ENCODE data around the gene GRM2.

GRM2 gene

GRCh38 chr3:51684971-51685751 is 21.7 kb upstream of the GRM2 start:
- DNase-seq (ENCODE audit: insufficient read length, low spot score) (no peak), FAIRE-seq (no peak)
- TF ChIP-seq SPI1 (IDR thresholded peaks at IDR 0.05; ENCODE audit: low read depth, low read length) = no peak
- no peak for TF ChIP-seq TAF1 (IDR thresholded peaks at IDR 0.05; ENCODE audit: low read depth, low read length)
- TF ChIP-seq POLR2A (IDR thresholded peaks at IDR 0.05; ENCODE audit: low read depth, low read length) = no peak
- TF ChIP-seq POU2F2 (IDR thresholded peaks at IDR 0.05; ENCODE audit: low read depth, low read length) = no peak
- TF ChIP-seq PAX5 (IDR thresholded peaks at IDR 0.05; ENCODE audit: insufficient read depth, low read length, severe bottlenecking) = no peak
- TF ChIP-seq POLR2AphosphoS5 (IDR thresholded peaks at IDR 0.05; ENCODE audit: low read depth, low read length) = no peak

DNA sequence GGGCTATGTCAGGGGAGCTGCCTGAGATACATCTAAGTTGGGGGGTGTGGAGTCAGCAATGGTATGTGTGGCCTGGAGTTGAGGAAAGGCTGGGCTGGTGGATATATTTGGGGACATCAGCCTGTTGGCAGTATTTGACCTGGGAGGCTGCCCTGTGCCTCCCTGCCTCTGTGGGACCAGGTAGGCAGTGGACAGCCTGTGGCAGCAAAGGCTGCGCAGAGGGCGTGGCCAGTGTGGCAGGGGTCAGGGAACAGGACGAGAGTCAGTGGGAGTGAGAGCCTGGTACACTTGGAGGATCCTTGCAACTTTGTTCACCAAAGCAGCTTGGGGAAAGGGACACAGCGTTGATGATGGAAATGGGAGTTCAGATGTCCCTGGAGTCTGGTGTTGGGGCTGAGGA is 20.8 kb upstream of the GRM2 start:
- DNase-seq (ENCODE audit: insufficient read length, low spot score) (no peak), FAIRE-seq (no peak)
- no peak for TF ChIP-seq TAF1 (IDR thresholded peaks at IDR 0.05; ENCODE audit: low read depth, low read length)
- TF ChIP-seq SPI1 (IDR thresholded peaks at IDR 0.05; ENCODE audit: low read depth, low read length) = no peak
- TF ChIP-seq POLR2AphosphoS5 (IDR thresholded peaks at IDR 0.05; ENCODE audit: low read depth, low read length) = no peak
- no peak for TF ChIP-seq POU2F2 (IDR thresholded peaks at IDR 0.05; ENCODE audit: low read depth, low read length)
- TF ChIP-seq POLR2A (IDR thresholded peaks at IDR 0.05; ENCODE audit: low read depth, low read length) = no peak
- no peak for TF ChIP-seq PAX5 (IDR thresholded peaks at IDR 0.05; ENCODE audit: insufficient read depth, low read length, severe bottlenecking)

- FAIRE-seq (peak; percentile 97), DNase-seq (ENCODE audit: insufficient read length, low spot score) (peak; percentile 54)
- no peak for TF ChIP-seq POLR2A (IDR thresholded peaks at IDR 0.05; ENCODE audit: low read depth, low read length)
Observed at GRCh38 chr3:51686512-51687215, 20.2 kb upstream of the GRM2 start.

- TF ChIP-seq SPI1 (IDR thresholded peaks at IDR 0.05; ENCODE audit: low read depth, low read length) (no peak), POLR2A (IDR thresholded peaks at IDR 0.05; ENCODE audit: low read depth, low read length) (no peak), POLR2AphosphoS5 (IDR thresholded peaks at IDR 0.05; ENCODE audit: low read depth, low read length) (no peak), PAX5 (IDR thresholded peaks at IDR 0.05; ENCODE audit: insufficient read depth, low read length, severe bottlenecking) (no peak), TAF1 (IDR thresholded peaks at IDR 0.05; ENCODE audit: low read depth, low read length) (no peak), POU2F2 (IDR thresholded peaks at IDR 0.05; ENCODE audit: low read depth, low read length) (no peak)
- FAIRE-seq (no peak), DNase-seq (ENCODE audit: insufficient read length, low spot score) (no peak)
Observed at GRCh38 chr3:51687431-51688205, 19.2 kb upstream of the GRM2 start.

DNA sequence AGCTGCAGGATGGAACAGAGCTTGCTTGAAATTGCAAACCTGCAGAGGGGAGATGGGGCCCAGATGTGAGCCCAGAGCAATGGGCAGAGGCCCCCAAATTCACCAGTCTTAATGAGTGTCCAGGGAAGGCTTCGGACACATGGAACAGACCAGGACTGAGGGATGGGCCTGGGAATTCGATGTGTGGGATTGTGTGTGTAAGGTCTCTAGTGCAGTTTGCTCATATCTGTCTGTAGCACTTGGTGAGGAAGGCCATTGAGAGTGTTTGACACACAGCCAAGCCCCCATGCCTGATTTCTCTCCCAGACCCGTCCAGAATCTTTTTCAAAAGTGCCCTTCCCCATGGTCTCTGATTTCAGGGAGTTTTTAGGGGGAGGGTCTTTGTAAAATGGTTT is 18.7 kb upstream of the GRM2 start:
- TF ChIP-seq POLR2AphosphoS5 (IDR thresholded peaks at IDR 0.05; ENCODE audit: low read depth, low read length) (no peak), POLR2A (IDR thresholded peaks at IDR 0.05; ENCODE audit: low read depth, low read length) (no peak), TAF1 (IDR thresholded peaks at IDR 0.05; ENCODE audit: low read depth, low read length) (no peak), PAX5 (IDR thresholded peaks at IDR 0.05; ENCODE audit: insufficient read depth, low read length, severe bottlenecking) (no peak), POU2F2 (IDR thresholded peaks at IDR 0.05; ENCODE audit: low read depth, low read length) (no peak), SPI1 (IDR thresholded peaks at IDR 0.05; ENCODE audit: low read depth, low read length) (no peak)
- DNase-seq (ENCODE audit: insufficient read length, low spot score) = no peak
- FAIRE-seq = no peak

DNA sequence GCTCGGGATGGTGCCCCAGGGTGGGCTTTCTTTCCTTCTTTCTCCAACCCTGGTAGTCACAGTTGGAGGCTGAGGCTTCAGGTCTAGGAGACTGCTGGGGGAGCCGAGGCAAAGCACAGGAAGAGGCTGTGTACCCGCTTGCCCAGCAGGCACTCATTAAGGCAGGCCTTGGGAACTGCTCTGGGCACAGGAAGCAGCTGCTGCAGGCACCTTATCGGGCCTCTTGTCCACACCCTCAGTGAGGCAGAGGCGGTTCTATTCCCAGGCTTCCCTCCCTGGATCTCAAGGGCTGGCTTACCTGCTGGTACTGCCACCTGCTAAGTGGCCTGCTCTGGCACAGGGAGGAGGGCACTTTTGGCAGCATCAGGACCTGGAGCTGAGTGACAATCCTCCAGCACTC is 15.8 kb upstream of the GRM2 start:
- no peak for FAIRE-seq
- DNase-seq (ENCODE audit: insufficient read length, low spot score) = no peak
- TF ChIP-seq POLR2A (IDR thresholded peaks at IDR 0.05; ENCODE audit: low read depth, low read length) (no peak), POLR2AphosphoS5 (IDR thresholded peaks at IDR 0.05; ENCODE audit: low read depth, low read length) (no peak), SPI1 (IDR thresholded peaks at IDR 0.05; ENCODE audit: low read depth, low read length) (no peak), TAF1 (IDR thresholded peaks at IDR 0.05; ENCODE audit: low read depth, low read length) (no peak), PAX5 (IDR thresholded peaks at IDR 0.05; ENCODE audit: insufficient read depth, low read length, severe bottlenecking) (no peak), POU2F2 (IDR thresholded peaks at IDR 0.05; ENCODE audit: low read depth, low read length) (no peak)

GRCh38 chr3:51691949-51692348 is 14.9 kb upstream of the GRM2 start:
- FAIRE-seq (no peak), DNase-seq (ENCODE audit: insufficient read length, low spot score) (no peak)
- no peak for TF ChIP-seq PAX5 (IDR thresholded peaks at IDR 0.05; ENCODE audit: insufficient read depth, low read length, severe bottlenecking)
- no peak for TF ChIP-seq POU2F2 (IDR thresholded peaks at IDR 0.05; ENCODE audit: low read depth, low read length)
- TF ChIP-seq SPI1 (IDR thresholded peaks at IDR 0.05; ENCODE audit: low read depth, low read length) = no peak
- no peak for TF ChIP-seq TAF1 (IDR thresholded peaks at IDR 0.05; ENCODE audit: low read depth, low read length)
- no peak for TF ChIP-seq POLR2AphosphoS5 (IDR thresholded peaks at IDR 0.05; ENCODE audit: low read depth, low read length)
- TF ChIP-seq POLR2A (IDR thresholded peaks at IDR 0.05; ENCODE audit: low read depth, low read length) = no peak

- no peak for FAIRE-seq
- DNase-seq (ENCODE audit: insufficient read length, low spot score) = no peak
- TF ChIP-seq SPI1 (IDR thresholded peaks at IDR 0.05; ENCODE audit: low read depth, low read length) (no peak), POLR2AphosphoS5 (IDR thresholded peaks at IDR 0.05; ENCODE audit: low read depth, low read length) (no peak), POU2F2 (IDR thresholded peaks at IDR 0.05; ENCODE audit: low read depth, low read length) (no peak), POLR2A (IDR thresholded peaks at IDR 0.05; ENCODE audit: low read depth, low read length) (no peak), PAX5 (IDR thresholded peaks at IDR 0.05; ENCODE audit: insufficient read depth, low read length, severe bottlenecking) (no peak), TAF1 (IDR thresholded peaks at IDR 0.05; ENCODE audit: low read depth, low read length) (no peak)
Observed at GRCh38 chr3:51692980-51693395, 13.9 kb upstream of the GRM2 start.

GRCh38 chr3:51696954-51697353 is 9.9 kb upstream of the GRM2 start:
- TF ChIP-seq SPI1 (IDR thresholded peaks at IDR 0.05; ENCODE audit: low read depth, low read length) = no peak
- no peak for TF ChIP-seq POU2F2 (IDR thresholded peaks at IDR 0.05; ENCODE audit: low read depth, low read length)
- no peak for TF ChIP-seq TAF1 (IDR thresholded peaks at IDR 0.05; ENCODE audit: low read depth, low read length)
- TF ChIP-seq POLR2AphosphoS5 (IDR thresholded peaks at IDR 0.05; ENCODE audit: low read depth, low read length) = no peak
- no peak for TF ChIP-seq POLR2A (IDR thresholded peaks at IDR 0.05; ENCODE audit: low read depth, low read length)
- no peak for TF ChIP-seq PAX5 (IDR thresholded peaks at IDR 0.05; ENCODE audit: insufficient read depth, low read length, severe bottlenecking)
- no peak for FAIRE-seq
- DNase-seq (ENCODE audit: insufficient read length, low spot score) = no peak
